Trophoblast cell (in vitro differentiated cells and primary cell): ENCODE data around the gene FUCA1.

Source experiments
- DNase-seq, 2 donors: peaks; one replicate each; pipeline ENCODE4 v3.0.0-alpha.2; 2016
- H2AFZ ChIP-seq: 2 replicates; pipeline ENCODE4 v1.6.1; 2013; ENCODE audit warnings: low read length, moderate library complexity, mild to moderate bottlenecking; ENCODE audit not compliant: insufficient read depth, poor library complexity
- H2AK5ac ChIP-seq: 2 replicates; pipeline ENCODE4 v1.6.1; 2013; ENCODE audit warnings: mild to moderate bottlenecking, low read length
- H2BK120ac ChIP-seq: 2 replicates; pipeline ENCODE4 v1.6.1; 2013; ENCODE audit warnings: low read length, mild to moderate bottlenecking, moderate library complexity; ENCODE audit not compliant: insufficient read depth, poor library complexity
- H2BK12ac ChIP-seq: 2 replicates; pipeline ENCODE4 v1.6.1; 2013; ENCODE audit warnings: mild to moderate bottlenecking, low read length, moderate library complexity
- H2BK5ac ChIP-seq: 2 replicates; pipeline ENCODE4 v1.6.1; 2013; ENCODE audit warnings: low read length, low read depth, moderate library complexity, mild to moderate bottlenecking; ENCODE audit not compliant: poor library complexity
- H3K14ac ChIP-seq: 2 replicates; pipeline ENCODE4 v1.6.1; 2013; ENCODE audit warnings: mild to moderate bottlenecking, low read length
- H3K18ac ChIP-seq: 2 replicates; pipeline ENCODE4 v1.6.1; 2013; ENCODE audit warnings: mild to moderate bottlenecking, low read length
- H3K23ac ChIP-seq: 2 replicates; pipeline ENCODE4 v1.6.1; 2013; ENCODE audit warnings: low read length
- H3K27ac ChIP-seq: 2 replicates; pipeline ENCODE4 v1.5.1; 2013; ENCODE audit warnings: low read depth, mild to moderate bottlenecking, inconsistent platforms, low read length, moderate library complexity
- H3K27me3 ChIP-seq: 2 replicates; pipeline ENCODE4 v1.6.1; 2013; ENCODE audit warnings: inconsistent platforms, mild to moderate bottlenecking, low read length, moderate library complexity; ENCODE audit not compliant: insufficient read depth
- H3K36me3 ChIP-seq, 2 experiments: 1 replicate in 1 of 2; 2 replicates in 1 of 2; pipeline ENCODE4 v1.6.1; 2013; ENCODE audit warnings: low read length in 2 of 2, mild to moderate bottlenecking in 2 of 2, moderate library complexity in 1 of 2; ENCODE audit not compliant: insufficient read depth in 2 of 2, control insufficient read depth in 1 of 2
- H3K4ac ChIP-seq: 2 replicates; pipeline ENCODE4 v1.6.1; 2013; ENCODE audit warnings: low read depth, mild to moderate bottlenecking, low read length, moderate library complexity
- H3K4me1 ChIP-seq, 2 experiments: 1 replicate in 1 of 2; 2 replicates in 1 of 2; pipeline ENCODE4 v1.6.1; 2013; ENCODE audit warnings: low read length in 2 of 2, mild to moderate bottlenecking in 2 of 2, moderate library complexity in 1 of 2; ENCODE audit not compliant: insufficient read depth in 2 of 2, control insufficient read depth in 1 of 2
- H3K4me2 ChIP-seq: 2 replicates; pipeline ENCODE4 v1.6.1; 2013; ENCODE audit warnings: inconsistent platforms, mild to moderate bottlenecking, low read length, moderate library complexity
- H3K4me3 ChIP-seq: 2 replicates; pipeline ENCODE4 v1.5.1; 2013; ENCODE audit warnings: mild to moderate bottlenecking, low read depth, low read length, inconsistent platforms
- H3K79me1 ChIP-seq: one replicate; pipeline ENCODE4 v1.6.1; 2013; ENCODE audit warnings: low read length
- H3K79me2 ChIP-seq: 2 replicates; pipeline ENCODE4 v1.6.1; 2013; ENCODE audit warnings: low read length, mild to moderate bottlenecking; ENCODE audit not compliant: control insufficient read depth, insufficient read depth, poor library complexity
- H3K9ac ChIP-seq: 2 replicates; pipeline ENCODE4 v1.6.1; 2013; ENCODE audit warnings: mild to moderate bottlenecking, low read length
- H3K9me3 ChIP-seq: 2 replicates; pipeline ENCODE4 v1.6.1; 2013; ENCODE audit warnings: low read depth, mild to moderate bottlenecking, control low read depth, inconsistent platforms, low read length; ENCODE audit not compliant: insufficient read depth
- H4K12ac ChIP-seq: 2 replicates; pipeline ENCODE4 v1.6.1; 2013; ENCODE audit warnings: low read depth, mild to moderate bottlenecking, low read length, moderate library complexity
- H4K8ac ChIP-seq: 2 replicates; pipeline ENCODE4 v1.6.1; 2013; ENCODE audit warnings: low read depth, mild to moderate bottlenecking, low read length, moderate library complexity
- H4K91ac ChIP-seq: one replicate; pipeline ENCODE4 v1.6.1; 2013; ENCODE audit warnings: low read depth, mild to moderate bottlenecking, low read length, moderate library complexity
- WGBS: extraction: QIAGEN DNeasy Blood & Tissue Kit; methylation state at CpG from one replicate; pipeline ENCODE4 v1.1.7; 2013; ENCODE audit warnings: missing lambda C conversion rate; ENCODE audit not compliant: insufficient read length, insufficient coverage; ENCODE audit errors: extremely low coverage; 5-methylcytosine and 5-hydroxymethylcytosine counted together

The FUCA1 gene

DNA sequence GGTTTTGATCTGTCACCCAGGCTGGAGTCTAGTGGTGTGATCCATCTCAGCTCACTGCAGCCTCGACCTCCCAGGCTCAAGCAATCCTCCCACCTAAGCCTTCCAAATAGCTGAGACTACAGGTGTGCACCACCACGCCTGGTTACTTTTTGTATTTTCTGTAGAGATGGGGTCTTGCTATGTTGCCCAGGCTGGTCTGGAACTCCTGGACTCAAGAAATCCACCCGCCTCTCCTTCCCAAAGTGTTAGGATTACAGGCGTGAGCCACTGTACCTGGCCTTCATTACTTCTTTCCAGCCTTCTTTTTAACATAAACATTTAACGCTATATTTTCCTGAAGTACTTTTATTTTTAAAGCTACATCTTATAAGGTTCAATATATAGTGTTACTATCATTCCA is 24.4 kb downstream of the FUCA1 start:
- no peak overlapping the region for H3K18ac ChIP-seq
- DNase-seq: no peak
- H3K36me3 ChIP-seq: no peaks in the 10 kb centered on the region
- H2AFZ ChIP-seq: no peak overlapping the region
- no peak overlapping the region for H4K12ac ChIP-seq
- no peak overlapping the region for H3K4me3 ChIP-seq
- no peaks in the 10 kb centered on the region for H3K79me1 ChIP-seq
- H4K91ac ChIP-seq: no peak overlapping the region
- H2BK120ac ChIP-seq: no peak overlapping the region
- no peaks in the 10 kb centered on the region for H3K9me3 ChIP-seq
- no peak overlapping the region for H3K14ac ChIP-seq
- H3K4ac ChIP-seq: no peak overlapping the region
- H4K8ac ChIP-seq: no peak overlapping the region
- no peaks in the 10 kb centered on the region for H3K4me1 ChIP-seq
- no peak overlapping the region for H2BK12ac ChIP-seq
- H3K79me2 ChIP-seq: no peaks in the 10 kb centered on the region
- no CpG with 5 or more reads among the region's 5 CpGs for WGBS
- H2BK5ac ChIP-seq: no peak overlapping the region
- H3K9ac ChIP-seq: no peak overlapping the region
- H3K4me2 ChIP-seq: no peak overlapping the region
- no peaks in the 10 kb centered on the region for H3K27me3 ChIP-seq
- no peak overlapping the region for H3K23ac ChIP-seq
- no peak overlapping the region for H2AK5ac ChIP-seq
- H3K27ac ChIP-seq: no peak overlapping the region

DNA sequence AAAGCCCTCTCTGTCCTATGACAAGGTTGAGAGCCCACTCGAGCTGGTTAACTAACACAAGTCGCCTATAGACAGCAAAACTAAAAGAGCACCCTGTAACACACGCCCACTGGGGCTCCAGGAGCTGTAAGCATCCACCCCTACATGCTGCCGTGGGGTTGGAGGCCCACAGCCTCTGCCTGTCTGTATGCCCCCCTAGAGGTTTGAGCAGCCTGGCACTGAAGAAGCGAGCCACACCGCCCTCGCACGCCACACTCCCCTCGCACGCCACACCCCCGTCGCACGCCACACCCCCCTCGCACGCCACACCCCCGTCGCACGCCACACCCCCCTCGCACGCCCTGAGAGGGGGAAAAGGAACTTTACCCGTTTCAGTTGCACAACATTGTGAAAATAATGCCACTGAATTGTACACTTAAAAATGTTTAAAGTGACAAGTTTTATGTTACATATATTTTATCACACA is 29.7 kb downstream of the FUCA1 start:
- Histone ChIP-seq H2BK120ac (no peak overlapping the region), H3K14ac (no peak overlapping the region), H3K9me3 (peaks cover 2% of the 10 kb centered on the region), H3K27me3 (peaks cover 3% of the 10 kb centered on the region), H3K4me1 (peaks cover 0 to 6% of the 10 kb centered on the region in 2 experiments), H3K79me1 (no peaks in the 10 kb centered on the region), H3K4ac (no peak overlapping the region), H4K12ac (no peak overlapping the region), H3K9ac (no peak overlapping the region), H2AFZ (no peak overlapping the region), H3K18ac (no peak overlapping the region), H3K4me3 (peak overlapping the region; percentile 60), H2AK5ac (no peak overlapping the region), H4K91ac (no peak overlapping the region), H3K36me3 (no peaks in the 10 kb centered on the region), H3K79me2 (no peaks in the 10 kb centered on the region), H3K27ac (no peak overlapping the region), H3K4me2 (peak overlapping the region; percentile 60), H2BK5ac (no peak overlapping the region), H4K8ac (no peak overlapping the region), H3K23ac (no peak overlapping the region), H2BK12ac (no peak overlapping the region)
- peak; percentile 52 to 79 for DNase-seq
- no CpG with 5 or more reads among the region's 21 CpGs for WGBS

GRCh38 chr1:23837908-23838307 is 30.2 kb downstream of the FUCA1 start:
- H3K4me1 ChIP-seq: peaks cover 0 to 6% of the 10 kb centered on the region in 2 experiments
- H2BK120ac ChIP-seq: no peak overlapping the region
- H3K23ac ChIP-seq: no peak overlapping the region
- no peak for DNase-seq
- peaks cover 2% of the 10 kb centered on the region for H3K9me3 ChIP-seq
- no CpG with 5 or more reads among the region's 13 CpGs for WGBS
- no peak overlapping the region for H2BK12ac ChIP-seq
- peaks cover 3% of the 10 kb centered on the region for H3K27me3 ChIP-seq
- no peak overlapping the region for H4K8ac ChIP-seq
- no peak overlapping the region for H3K27ac ChIP-seq
- no peaks in the 10 kb centered on the region for H3K79me2 ChIP-seq
- no peak overlapping the region for H2AFZ ChIP-seq
- H3K18ac ChIP-seq: no peak overlapping the region
- no peak overlapping the region for H3K9ac ChIP-seq
- H3K4me3 ChIP-seq: no peak overlapping the region
- peak overlapping the region; percentile 60 for H3K4me2 ChIP-seq
- no peak overlapping the region for H2AK5ac ChIP-seq
- H3K14ac ChIP-seq: no peak overlapping the region
- H3K79me1 ChIP-seq: no peaks in the 10 kb centered on the region
- H3K36me3 ChIP-seq: no peaks in the 10 kb centered on the region
- H2BK5ac ChIP-seq: no peak overlapping the region
- H4K91ac ChIP-seq: no peak overlapping the region
- no peak overlapping the region for H3K4ac ChIP-seq
- no peak overlapping the region for H4K12ac ChIP-seq

DNA sequence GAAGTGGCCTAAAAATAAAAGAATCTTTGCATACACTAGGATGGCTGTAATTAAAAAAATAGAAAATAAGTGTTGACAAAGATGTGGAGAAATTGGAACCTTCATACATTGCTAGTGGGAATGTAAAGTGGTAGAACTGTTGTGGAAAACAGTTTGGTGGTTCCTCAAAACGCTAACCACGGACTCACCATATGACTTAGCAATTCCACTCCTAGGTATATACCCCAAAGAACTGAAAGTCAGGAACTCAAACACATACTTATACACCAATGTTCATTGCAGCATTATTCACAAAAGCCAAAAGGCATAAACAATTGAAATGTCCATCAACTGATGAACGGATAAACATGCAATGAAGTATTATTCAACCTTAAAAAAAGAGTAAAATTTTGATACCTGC is 32.1 kb downstream of the FUCA1 start:
- no peak overlapping the region for H3K14ac ChIP-seq
- H2AFZ ChIP-seq: no peak overlapping the region
- no peak overlapping the region for H2BK12ac ChIP-seq
- H4K8ac ChIP-seq: no peak overlapping the region
- no peak overlapping the region for H2AK5ac ChIP-seq
- H2BK5ac ChIP-seq: no peak overlapping the region
- H3K4me1 ChIP-seq: peaks cover 0 to 6% of the 10 kb centered on the region in 2 experiments
- no peaks in the 10 kb centered on the region for H3K36me3 ChIP-seq
- H3K4ac ChIP-seq: no peak overlapping the region
- no peak for DNase-seq
- H4K91ac ChIP-seq: no peak overlapping the region
- H3K79me2 ChIP-seq: no peaks in the 10 kb centered on the region
- H3K27ac ChIP-seq: no peak overlapping the region
- H3K23ac ChIP-seq: no peak overlapping the region
- no peaks in the 10 kb centered on the region for H3K79me1 ChIP-seq
- H3K18ac ChIP-seq: no peak overlapping the region
- peaks cover 2% of the 10 kb centered on the region for H3K9me3 ChIP-seq
- H3K4me3 ChIP-seq: no peak overlapping the region
- WGBS: no CpG with 5 or more reads among the region's 3 CpGs
- peaks cover 3% of the 10 kb centered on the region for H3K27me3 ChIP-seq
- H3K9ac ChIP-seq: no peak overlapping the region
- H3K4me2 ChIP-seq: no peak overlapping the region
- H2BK120ac ChIP-seq: no peak overlapping the region
- H4K12ac ChIP-seq: no peak overlapping the region
